T-helper 17 cell (primary cell): ENCODE data around the gene RASGEF1C. TPM values are rescaled to one million over a fixed set of nuclear protein-coding genes. Genes with fewer than 3 reads are reported as not detected.

Source experiments
- ATAC-seq: fragments of 150-1000 bp; cut with Tn5 transposase; 2 replicates; pipeline ENCODE4 v1.10.0; 2021; ENCODE audit warnings: mild to moderate bottlenecking, moderate library complexity
- DNase-seq, 3 donors: peaks; one replicate each; pipeline versions ENCODE4 v3.0.0 to v3.0.0-alpha.2; 2020 to 2021
- H3K9me3 ChIP-seq: one replicate; pipeline ENCODE4 v1.7.0; 2013; ENCODE audit warnings: low read length, mild to moderate bottlenecking; ENCODE audit not compliant: control insufficient read depth, poor library complexity, severe bottlenecking
- H3K27ac Mint-ChIP-seq: one replicate; pipeline ENCODE4 v1.8.0; 2022; ENCODE audit warnings: mild to moderate bottlenecking, moderate library complexity, mixed read lengths
- H3K27me3 Mint-ChIP-seq: one replicate; pipeline ENCODE4 v1.8.0; 2022; ENCODE audit warnings: mixed read lengths
- H3K36me3 Mint-ChIP-seq: one replicate; pipeline ENCODE4 v1.8.0; 2022; ENCODE audit warnings: low read depth, mixed read lengths
- H3K4me1 Mint-ChIP-seq: one replicate; pipeline ENCODE4 v1.8.0; 2022; ENCODE audit warnings: mild to moderate bottlenecking, mixed read lengths
- H3K4me3 Mint-ChIP-seq: one replicate; pipeline ENCODE4 v1.8.0; 2022; ENCODE audit warnings: mild to moderate bottlenecking, moderate library complexity, mixed read lengths
- total RNA-seq, 4 donors: library from RNA in 2 of 4; stranded (reverse) in 2 of 4; gene quantifications; one replicate each; pipeline ENCODE4 v1.2.3 and lab custom pipeline; 2022 to 2026

Gene RASGEF1C
- total RNA-seq, 2 donors from 2014 or later, result not detected

DNA sequence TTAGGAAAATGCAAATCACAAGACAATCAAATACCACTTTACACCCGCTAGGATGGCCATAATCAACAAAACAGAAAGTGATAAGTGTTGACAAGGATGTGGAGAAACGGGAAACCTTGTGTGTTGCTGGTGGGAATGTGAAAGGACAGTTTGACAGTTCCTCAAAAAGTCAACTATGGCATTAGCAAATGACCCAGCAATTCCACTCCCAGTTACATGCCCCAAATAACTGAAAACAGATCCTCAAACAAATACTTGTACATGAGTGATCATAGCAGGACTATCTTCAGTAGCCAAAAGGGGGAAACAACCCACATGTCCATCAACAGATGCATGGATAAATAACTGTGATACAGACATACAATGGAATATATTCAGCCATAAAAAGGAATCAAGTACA is 21.2 kb downstream of the RASGEF1C start:
- Mint-ChIP-seq H3K4me3 (no peak overlapping the region), H3K4me1 (no peaks in the 10 kb centered on the region), H3K27me3 (peaks cover 5% of the 10 kb centered on the region), H3K36me3 (no peaks in the 10 kb centered on the region), H3K27ac (no peak overlapping the region)
- no peaks in the 10 kb centered on the region for H3K9me3 ChIP-seq
- no peak for ATAC-seq
- DNase-seq, result no peak

DNA sequence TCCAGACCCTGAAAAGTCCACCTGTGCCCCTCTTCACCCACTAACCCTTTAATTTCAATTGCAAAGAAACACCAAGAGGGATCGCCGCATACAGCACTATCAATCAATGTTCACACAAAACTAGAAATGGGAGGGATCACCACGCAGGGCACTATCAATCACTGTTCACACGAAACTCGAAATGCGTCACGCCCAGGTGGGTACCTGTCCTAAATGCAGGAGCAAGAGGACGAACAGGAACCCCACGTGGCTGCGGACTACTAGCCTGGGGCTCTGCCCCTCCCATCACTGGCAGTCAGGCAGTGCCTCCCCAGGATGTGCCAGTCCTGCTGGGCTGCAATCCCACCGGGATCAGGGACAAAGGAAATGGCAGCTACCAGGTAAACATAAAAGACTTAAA is 28.2 kb downstream of the RASGEF1C start:
- Mint-ChIP-seq H3K36me3 (peaks cover 2% of the 10 kb centered on the region), H3K27ac (no peak overlapping the region), H3K4me3 (no peak overlapping the region), H3K27me3 (peaks cover 27% of the 10 kb centered on the region), H3K4me1 (no peaks in the 10 kb centered on the region)
- DNase-seq (no peak), ATAC-seq (no peak)
- no peaks in the 10 kb centered on the region for H3K9me3 ChIP-seq

DNA sequence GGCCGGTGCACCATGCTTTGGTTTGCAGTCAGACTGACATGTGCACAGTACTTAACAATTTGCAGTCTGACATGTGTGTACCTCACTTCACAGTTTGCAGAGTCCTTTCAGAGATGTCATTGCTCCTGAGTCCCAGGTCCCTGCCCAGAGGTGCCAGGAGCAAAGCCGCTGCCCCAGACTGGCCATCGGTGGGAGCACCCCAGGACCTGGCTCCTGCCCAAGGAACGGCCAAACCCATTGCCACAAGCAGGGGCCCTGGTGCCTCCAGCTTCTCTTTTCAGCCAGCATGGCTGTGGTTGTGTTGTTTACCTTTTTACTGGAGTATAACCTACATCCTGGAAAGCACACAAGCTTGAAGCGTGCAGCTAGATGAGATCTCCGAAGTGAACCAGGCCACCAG is 28.6 kb downstream of the RASGEF1C start:
- Mint-ChIP-seq H3K36me3 (peaks cover 2% of the 10 kb centered on the region), H3K27ac (no peak overlapping the region), H3K4me3 (no peak overlapping the region), H3K4me1 (no peaks in the 10 kb centered on the region), H3K27me3 (peaks cover 27% of the 10 kb centered on the region)
- ATAC-seq, result no peak
- DNase-seq, result no peak
- H3K9me3 ChIP-seq, result no peaks in the 10 kb centered on the region

DNA sequence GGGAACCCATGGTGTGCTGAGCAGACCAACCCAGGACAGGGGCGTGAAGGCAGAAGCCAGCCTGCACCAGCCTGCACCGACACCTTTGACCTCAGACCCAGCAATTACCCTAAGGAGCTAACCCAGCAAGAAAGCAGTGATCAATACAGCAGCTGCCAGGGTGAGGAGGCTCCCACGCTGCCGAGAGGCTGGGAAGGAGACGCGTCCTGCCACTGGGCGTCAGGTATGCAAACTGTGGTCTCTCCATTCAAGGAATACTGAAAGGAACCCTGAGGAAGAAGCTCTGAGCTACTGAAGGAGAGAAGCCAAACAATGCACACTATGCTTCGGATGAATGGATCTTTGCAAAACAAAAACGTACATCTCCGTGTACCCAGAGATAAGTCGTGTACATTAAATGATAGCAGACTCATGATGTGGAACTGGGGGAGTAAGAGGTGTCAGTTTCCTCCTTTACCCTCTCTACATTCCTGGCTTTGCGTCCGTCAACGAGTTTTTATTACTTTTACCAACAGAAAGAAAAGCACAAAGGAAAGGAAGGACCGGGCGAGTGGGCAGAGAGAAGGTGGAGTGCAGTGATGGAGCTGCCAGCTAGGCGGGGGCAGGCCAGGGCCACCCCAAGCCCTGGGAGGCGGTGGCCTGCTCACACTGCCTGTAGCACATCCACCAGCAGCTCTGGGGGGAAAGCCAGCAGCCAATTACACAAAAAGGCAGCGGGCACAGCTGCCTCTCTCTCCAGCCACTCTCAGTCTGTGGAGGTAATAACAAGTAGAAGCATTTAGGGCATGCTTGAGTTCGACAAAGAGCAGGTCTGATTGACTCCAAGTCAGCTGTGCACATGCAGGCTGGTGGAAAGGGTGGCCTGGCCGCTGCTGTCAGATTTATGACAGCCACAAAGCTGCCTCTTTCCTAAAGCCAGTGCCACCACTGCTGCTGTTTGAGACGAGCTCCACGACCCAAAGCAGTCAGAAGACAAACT is 29.3 kb downstream of the RASGEF1C start:
- peaks cover 2% of the 10 kb centered on the region for H3K36me3 Mint-ChIP-seq
- no peak overlapping the region for H3K4me3 Mint-ChIP-seq
- H3K27me3 Mint-ChIP-seq, result peaks cover 27% of the 10 kb centered on the region
- no peak overlapping the region for H3K27ac Mint-ChIP-seq
- DNase-seq (no peak), ATAC-seq (no peak)
- no peaks in the 10 kb centered on the region for H3K9me3 ChIP-seq
- H3K4me1 Mint-ChIP-seq, result no peaks in the 10 kb centered on the region

DNA sequence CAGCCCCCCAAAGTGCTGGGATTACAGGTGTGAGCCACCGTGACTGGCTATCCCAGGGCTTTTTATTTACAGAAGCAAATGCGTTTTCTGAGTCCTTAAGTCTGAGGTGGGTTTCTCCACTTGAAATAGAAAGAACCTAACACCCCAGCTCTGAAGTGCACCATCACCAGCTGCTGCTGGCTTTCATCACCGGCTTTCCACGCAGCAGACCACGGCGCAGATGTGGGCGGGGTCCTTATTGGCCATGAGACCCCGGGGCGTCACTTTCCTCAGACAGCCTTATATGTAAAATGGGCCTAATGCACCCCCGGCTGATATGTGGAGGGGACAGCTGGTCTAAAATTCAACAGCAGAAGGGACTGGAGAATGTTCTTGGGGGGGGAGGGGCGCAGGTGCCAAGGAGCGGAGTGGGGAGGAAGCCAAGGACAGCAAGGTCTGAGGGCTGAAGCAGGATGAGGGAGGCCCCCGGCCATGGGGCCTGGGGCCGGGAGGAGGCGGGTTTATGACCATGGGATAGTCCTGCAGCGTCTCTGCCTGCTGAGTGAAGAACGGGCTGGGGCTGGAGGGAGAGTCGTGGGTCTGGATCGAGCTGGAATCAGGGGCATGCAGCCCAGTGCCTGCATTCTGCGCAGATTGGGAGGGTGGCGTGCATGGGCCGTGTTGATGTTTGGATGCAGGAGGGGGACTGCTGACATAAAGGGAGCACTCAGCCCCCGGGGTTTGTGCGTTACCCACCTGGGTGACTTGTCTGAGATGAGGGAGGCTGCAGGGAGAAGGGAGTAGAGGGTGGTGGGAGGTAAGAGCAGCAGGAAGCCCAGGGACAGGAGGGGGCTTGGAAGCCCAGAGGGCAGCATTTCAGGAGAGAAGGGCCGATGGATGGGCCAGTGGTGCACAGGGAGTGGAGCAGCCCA is 30.2 kb downstream of the RASGEF1C start:
- no peak for ATAC-seq
- Mint-ChIP-seq H3K4me1 (no peaks in the 10 kb centered on the region), H3K36me3 (peaks cover 2% of the 10 kb centered on the region), H3K4me3 (no peak overlapping the region), H3K27me3 (peaks cover 27% of the 10 kb centered on the region), H3K27ac (no peak overlapping the region)
- H3K9me3 ChIP-seq, result no peaks in the 10 kb centered on the region
- DNase-seq, result no peak

DNA sequence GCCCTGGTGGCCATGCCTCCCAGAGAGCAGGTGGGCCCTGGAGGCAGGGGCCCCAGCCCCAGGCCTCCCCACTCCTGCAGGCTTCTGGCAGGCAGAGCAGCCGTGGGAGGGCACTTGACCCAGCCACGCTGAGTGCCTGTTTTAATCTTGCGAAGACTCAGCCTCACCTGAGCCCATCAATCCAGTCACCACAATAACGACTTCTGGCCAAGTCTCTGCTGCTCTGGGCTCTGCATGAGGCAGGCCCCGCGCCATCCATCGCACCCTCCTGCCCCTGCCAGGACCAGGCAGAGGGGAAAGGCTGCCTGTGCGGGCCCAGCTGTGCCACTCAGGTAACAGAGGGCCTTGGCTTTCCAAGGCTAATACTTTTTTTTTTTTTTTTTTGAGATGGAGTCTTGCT is 32.8 kb downstream of the RASGEF1C start:
- no peak overlapping the region for H3K4me3 Mint-ChIP-seq
- H3K27me3 Mint-ChIP-seq, result peaks cover 27% of the 10 kb centered on the region
- H3K36me3 Mint-ChIP-seq, result peaks cover 2% of the 10 kb centered on the region
- H3K9me3 ChIP-seq, result no peaks in the 10 kb centered on the region
- H3K27ac Mint-ChIP-seq, result no peak overlapping the region
- DNase-seq, result no peak
- no peak for ATAC-seq
- no peaks in the 10 kb centered on the region for H3K4me1 Mint-ChIP-seq

DNA sequence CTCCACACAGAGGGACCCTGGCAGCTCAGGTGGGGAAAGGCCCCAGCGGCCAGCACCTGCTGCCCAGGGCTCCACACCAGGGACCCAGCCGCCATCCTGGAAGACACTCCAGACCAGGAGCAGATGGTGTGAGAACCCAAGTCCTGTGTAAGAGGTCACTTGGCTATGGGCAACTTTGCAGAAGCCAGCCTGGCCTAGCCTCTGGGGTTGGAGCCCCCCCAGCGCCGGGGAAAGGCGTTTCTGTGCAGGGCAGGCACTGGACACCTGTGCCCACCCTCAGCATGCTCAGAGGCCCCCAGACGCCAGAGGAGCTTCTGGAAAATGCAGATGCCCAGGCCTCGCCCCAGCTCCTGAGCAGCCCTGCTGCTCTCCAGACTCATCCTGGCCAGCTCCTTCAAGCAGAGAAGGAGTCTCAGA is 34.0 kb downstream of the RASGEF1C start:
- Mint-ChIP-seq H3K36me3 (peaks cover 2% of the 10 kb centered on the region), H3K27ac (no peak overlapping the region), H3K27me3 (peaks cover 20% of the 10 kb centered on the region), H3K4me3 (no peak overlapping the region), H3K4me1 (no peaks in the 10 kb centered on the region)
- H3K9me3 ChIP-seq, result no peaks in the 10 kb centered on the region
- ATAC-seq, result no peak
- no peak for DNase-seq

DNA sequence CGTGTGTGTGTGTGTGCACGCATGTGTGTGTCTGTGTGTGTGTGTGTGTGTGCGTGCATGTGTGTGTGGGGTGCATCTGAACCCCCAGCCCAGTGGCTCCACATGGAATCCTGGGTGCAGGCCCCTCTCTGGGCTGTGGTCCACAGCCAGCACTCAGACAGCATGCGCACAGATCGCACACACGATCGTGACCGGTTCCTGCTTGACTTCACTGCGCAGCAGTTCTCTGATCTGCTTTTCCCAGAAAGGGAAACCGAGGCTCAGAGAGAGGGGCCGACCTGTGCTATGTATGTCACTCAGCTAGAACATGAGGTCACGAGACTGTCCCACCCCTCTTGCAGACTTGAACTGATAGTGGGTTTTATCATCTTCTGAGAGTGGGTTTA is 34.4 kb downstream of the RASGEF1C start:
- ATAC-seq (no peak), DNase-seq (no peak)
- Mint-ChIP-seq H3K4me3 (no peak overlapping the region), H3K27me3 (peaks cover 17% of the 10 kb centered on the region), H3K36me3 (peaks cover 1% of the 10 kb centered on the region), H3K27ac (no peak overlapping the region), H3K4me1 (no peaks in the 10 kb centered on the region)
- H3K9me3 ChIP-seq, result no peaks in the 10 kb centered on the region

DNA sequence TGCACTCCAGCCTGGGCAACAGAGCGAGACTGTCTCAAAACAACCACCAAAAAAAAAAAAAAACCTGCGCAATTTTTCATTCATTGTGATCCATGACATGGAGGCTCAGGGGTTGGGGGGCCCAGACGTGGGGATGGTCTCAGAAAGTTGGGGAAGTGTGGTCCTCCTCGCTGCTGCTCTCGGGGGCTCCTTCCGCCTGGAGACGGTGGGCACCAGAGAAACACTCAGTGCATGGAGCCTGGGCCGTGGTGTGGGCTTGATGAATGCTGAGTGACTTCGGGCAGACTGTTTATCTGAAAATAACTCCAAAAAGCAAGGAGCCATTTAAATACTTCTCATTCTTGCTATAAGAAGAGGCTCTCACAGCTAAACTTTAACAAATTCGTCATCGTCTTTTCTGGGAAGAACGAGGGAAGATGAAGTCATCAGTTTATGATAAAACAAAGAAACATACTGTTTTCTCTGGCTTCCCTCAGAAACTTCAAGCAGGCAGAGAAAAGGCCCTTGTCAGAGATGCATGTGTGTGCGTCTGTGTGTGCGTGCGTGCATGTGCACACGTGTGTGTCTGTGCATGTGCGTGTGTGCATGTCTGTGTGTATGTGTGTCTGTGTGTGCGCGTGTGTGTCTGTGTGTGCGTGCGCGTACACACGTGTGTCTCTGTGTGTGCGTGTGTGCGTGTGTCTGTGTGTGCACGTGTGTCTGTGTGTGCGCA is 35.0 kb downstream of the RASGEF1C start:
- Mint-ChIP-seq H3K27me3 (peaks cover 12% of the 10 kb centered on the region), H3K27ac (no peak overlapping the region), H3K4me3 (no peak overlapping the region), H3K4me1 (no peaks in the 10 kb centered on the region), H3K36me3 (no peaks in the 10 kb centered on the region)
- DNase-seq (no peak), ATAC-seq (no peak)
- H3K9me3 ChIP-seq, result no peaks in the 10 kb centered on the region

DNA sequence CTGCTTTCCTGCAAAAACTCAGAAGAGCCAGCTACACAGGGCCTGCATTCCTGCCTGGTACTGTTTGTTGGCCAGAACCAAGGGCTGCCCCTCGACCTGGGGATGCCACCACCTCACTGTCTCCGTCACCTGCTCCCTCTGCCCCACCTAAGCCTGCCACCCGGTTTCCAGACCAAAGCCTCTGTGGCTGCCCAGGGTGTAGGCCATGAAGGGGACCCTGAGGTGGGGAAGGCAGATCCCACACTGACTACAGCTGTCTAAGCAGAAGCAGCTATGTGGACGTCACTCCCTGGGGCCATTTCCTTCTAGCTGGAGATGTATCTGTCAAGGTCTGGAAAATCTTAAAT is 35.8 kb downstream of the RASGEF1C start:
- no peaks in the 10 kb centered on the region for H3K36me3 Mint-ChIP-seq
- ATAC-seq (no peak), DNase-seq (no peak)
- no peak overlapping the region for H3K27ac Mint-ChIP-seq
- H3K27me3 Mint-ChIP-seq, result peaks cover 8% of the 10 kb centered on the region
- H3K4me1 Mint-ChIP-seq, result no peaks in the 10 kb centered on the region
- no peaks in the 10 kb centered on the region for H3K9me3 ChIP-seq
- no peak overlapping the region for H3K4me3 Mint-ChIP-seq

DNA sequence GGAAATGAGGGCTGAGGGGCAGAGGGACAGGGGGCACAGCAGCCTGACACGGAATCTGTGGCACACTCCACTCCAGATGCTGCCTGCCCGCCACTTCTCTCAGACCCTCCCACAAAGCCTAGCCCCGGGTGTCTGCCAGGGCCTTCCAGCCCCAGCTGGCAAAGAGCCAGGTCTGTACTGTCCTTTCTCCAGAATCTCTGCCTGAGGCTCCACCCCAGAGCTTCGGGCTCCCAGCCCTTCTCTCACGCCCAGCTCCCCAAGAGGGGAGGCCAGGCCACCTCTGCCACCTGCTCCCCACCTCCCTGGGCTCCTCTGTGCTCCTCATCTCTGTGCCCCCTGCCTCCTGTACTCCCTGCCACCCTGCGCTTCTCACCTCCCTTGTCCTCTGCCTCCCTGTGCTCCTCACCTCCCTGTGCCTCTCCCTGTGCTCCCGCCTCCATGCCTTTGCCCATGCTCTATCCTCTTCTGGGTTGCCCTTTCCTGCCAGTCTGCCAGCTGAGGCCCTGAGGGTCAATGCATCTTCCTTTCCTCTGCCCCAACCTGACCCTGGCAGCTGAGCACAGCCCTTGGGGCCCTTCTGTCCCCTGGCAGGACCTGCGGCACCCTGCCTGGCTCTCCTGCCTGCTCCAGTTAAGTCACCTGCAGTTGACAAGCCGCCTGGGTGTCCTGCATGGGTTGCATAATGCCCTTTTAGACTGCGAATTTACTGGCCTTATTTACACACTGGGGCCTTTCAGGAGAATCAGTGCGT is 36.4 kb downstream of the RASGEF1C start:
- Mint-ChIP-seq H3K4me3 (no peak overlapping the region), H3K27ac (no peak overlapping the region), H3K36me3 (no peaks in the 10 kb centered on the region), H3K27me3 (peaks cover 8% of the 10 kb centered on the region), H3K4me1 (no peaks in the 10 kb centered on the region)
- ATAC-seq (no peak), DNase-seq (no peak)
- H3K9me3 ChIP-seq, result no peaks in the 10 kb centered on the region

DNA sequence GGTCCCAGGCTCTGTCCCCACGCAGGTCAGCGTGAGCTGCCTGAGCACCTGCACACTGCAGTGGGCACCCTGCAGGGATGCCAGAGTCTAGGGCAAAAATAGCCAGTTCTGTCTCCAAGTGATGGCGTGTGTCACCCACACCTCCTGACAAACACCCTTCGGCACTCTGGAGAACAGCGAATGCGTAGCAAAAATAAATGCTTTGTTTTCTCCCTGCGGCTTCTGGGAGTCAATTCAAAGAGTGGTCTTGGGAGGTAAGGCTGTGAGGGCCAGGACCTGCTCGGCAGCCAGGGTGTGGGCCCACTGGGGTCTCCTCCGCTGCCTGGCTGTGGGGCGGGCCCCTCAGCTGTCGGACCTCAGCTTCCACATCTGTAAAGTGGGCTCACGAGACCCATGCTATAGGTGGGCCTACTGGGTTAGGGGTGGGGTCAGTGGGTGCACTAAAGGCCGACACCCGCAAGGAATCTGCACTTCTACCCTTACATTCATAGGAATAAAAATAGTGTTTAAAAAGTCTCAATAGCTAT is 37.4 kb downstream of the RASGEF1C start:
- no peak overlapping the region for H3K4me3 Mint-ChIP-seq
- no peak for ATAC-seq
- H3K4me1 Mint-ChIP-seq, result no peaks in the 10 kb centered on the region
- no peak for DNase-seq
- H3K9me3 ChIP-seq, result no peaks in the 10 kb centered on the region
- peaks cover 13% of the 10 kb centered on the region for H3K27me3 Mint-ChIP-seq
- H3K36me3 Mint-ChIP-seq, result no peaks in the 10 kb centered on the region
- no peak overlapping the region for H3K27ac Mint-ChIP-seq
